Stimulated activated CD4-positive, alpha-beta T cell treated with anti-CD3 and anti-CD28 coated beads, TNF-alpha, amount 100 ng/mL, for 24 hours (primary cell): ENCODE data around the gene VCX.
"Not testable (repeated sequence)": the region's sequence is repeated elsewhere in the genome, so short reads cannot be mapped to it uniquely, and the experiment has no call there.

Experiments used
- DNase-seq, 3 experiments: peaks; one replicate each; pipeline ENCODE4 v3.0.0-alpha.2; 2020; ENCODE audit warnings: low read depth in 3 of 3

The VCX gene

DNA sequence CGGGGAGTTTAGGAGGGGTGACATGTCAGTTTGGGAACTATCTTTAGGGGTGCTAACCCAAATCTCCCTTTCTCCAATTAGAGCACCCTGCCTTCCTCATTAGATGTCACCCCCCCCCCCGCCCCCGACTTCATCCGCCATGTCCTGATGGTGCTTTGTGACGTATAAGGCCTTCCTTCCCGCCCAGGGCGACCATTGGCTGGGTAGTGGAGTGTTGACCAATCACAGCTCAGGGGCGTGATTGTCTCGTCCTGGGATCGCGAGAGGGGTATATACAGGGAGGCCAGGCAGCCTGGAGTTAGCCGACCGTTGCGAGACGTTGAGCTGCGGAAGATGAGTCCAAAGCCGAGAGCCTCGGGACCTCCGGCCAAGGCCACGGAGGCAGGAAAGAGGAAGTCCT lies at the start of gene VCX:
TSS of gene VCX (plus strand) at position 301 of the 400 bp plus-strand sequence. CDS start at position 334, 33 bp downstream.
- not testable (repeated sequence) for DNase-seq

GRCh38 chrX:7798327-7798726 lies 44.6 kb upstream of the VCX start:
- no peak for DNase-seq

GRCh38 chrX:7801711-7802110 lies 41.3 kb upstream of the VCX start:
- DNase-seq, result no peak

DNA sequence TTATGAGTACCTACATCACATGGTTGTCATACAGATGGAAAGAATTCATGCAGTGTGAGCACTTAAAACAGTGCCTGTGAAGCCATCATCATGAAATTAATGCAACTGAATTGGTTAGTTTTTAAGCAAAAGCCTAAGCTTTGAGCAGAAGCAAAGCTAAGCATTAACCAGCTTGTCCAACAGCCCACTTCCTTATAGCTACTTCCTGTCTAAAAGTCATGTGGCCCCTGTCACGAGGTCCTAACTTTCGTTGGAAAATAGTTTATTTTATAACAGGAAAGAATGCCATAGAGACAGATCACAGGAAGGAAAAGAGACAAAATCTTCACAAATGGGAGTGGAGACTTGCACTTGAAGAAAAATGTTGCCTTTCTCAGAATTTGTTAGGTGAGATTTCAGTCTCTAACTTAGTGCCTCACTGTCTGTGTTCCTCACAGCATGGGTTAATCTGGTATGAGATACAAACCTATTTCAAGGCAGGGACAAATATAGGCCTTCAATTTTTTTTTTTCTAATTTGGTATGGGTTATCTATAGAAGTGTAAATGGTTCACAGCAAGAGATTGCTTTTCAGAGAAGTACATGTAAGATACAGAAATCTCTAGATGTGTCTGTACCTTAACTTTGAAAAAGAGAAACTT lies 27.7 kb upstream of the VCX start:
- no peak for DNase-seq

GRCh38 chrX:7828594-7828993 lies 14.4 kb upstream of the VCX start:
- DNase-seq, result no peak

DNA sequence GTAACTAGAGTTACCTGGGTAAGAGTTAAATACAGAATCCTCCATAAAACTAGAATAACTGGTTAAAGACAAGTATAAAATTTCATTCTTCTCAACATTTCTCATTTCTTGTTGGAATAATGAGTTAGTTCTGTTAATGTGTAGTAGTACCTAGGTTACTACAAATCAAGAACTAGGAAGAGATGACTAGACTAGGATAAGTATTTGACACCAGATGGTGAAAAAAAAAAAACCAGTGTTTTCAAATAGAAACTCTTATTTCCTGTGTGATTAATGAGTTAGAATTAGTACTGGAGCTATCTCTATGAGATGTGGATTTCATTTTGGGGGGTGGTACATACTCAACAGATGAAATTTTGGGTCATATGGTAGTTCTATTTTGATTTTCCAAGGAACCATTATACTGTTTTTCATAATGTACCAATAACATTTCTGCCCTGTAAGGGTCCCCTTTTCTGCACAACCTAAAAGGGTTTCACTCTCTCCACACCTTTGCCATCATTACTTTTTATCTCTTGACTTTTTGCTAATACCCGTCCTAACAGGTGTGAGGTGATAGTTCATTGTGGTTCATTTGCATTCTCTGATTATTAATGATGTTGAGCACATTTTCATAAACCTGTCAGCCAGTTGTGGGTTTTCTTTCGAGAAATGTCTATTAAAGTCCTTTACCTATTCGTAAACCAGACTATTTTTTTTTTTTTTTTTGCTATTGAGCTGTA lies 1.7 kb upstream of the VCX start:
- DNase-seq, result no peak

DNA sequence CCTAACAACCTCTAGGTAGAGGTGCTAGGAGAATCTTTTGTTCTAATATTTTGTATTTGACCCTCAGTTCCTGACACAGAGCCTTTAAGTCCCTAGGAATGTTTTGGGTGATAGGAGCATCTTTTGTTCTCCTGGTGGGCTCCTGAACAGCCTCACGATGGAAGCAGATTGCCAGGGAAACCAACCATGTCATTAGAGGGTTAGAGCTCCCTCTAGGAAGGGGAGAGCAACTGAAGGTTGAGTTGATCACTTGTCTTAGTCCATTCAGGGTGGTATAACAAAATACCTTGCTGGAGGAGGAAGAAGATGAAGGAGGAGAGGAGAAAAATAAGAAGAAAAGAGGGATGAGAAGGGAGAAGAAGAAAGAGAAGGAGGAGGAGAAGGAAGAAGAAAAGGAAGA lies 9.2 kb downstream of the VCX start:
- no peak for DNase-seq

DNA sequence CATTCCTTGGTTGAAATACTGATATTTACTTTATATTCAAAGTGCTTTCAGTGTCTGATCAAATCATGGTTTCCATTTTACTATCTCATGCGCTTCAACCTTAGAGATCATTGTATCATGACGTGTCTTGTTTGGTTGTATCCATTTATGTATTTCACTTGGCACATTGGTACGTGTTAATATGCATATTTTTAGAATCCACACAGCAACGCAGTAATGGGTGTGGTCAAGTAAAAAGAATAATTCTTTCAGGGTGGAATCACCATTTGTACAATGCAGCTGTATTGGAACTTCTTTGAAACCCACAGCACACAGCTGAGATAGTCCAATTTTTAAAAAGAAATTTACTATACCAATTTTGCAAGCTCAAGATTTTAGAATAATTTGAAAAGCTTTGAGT lies 29.1 kb downstream of the VCX start:
- no peak for DNase-seq

DNA sequence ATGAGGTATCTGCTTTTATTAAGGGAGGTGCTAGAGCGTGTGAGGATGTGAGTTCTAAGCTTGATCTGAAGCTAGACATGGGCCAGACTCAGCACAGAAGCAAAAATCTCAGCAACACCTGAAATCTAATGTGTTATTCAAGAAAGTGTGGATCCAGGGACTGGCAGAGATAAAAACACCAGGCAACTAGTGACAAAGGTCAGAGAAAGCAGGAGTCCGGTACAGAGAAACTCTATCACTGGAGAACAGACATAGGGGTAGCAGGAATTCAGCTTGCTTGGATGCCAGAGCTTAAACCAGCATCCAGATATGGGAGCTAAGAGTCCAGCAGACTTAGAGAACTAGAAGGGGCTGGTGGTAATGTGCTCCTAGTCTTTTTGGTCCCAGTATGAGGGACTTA lies 34.0 kb downstream of the VCX start:
- no peak for DNase-seq

- DNase-seq, result no peak
These were observed 46.2 kb downstream of the VCX start for GRCh38 chrX:7889135-7889534.

DNA sequence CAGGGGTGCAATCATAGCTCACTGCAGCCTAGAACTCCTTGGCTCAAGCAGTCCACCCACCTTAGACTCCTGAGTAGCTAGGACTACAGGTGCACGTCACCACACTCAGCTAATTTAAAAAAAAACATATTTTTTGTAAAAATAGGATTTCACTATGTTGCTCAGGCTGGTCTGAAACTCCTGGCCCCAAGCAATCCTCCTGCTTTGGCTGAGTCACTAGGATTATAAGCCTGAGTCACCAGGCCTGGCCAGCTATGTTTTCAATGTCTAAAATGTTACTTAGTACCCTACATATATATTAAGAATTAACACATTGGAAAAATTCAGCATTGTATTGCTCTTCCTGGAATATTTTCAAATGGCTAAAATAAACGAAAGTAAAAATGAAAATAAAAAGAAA lies 46.7 kb downstream of the VCX start:
- DNase-seq, result no peak

GRCh38 chrX:7891928-7892327 lies 49.0 kb downstream of the VCX start:
- no peak for DNase-seq
